ENCODE results near the gene ECE1.

DNA sequence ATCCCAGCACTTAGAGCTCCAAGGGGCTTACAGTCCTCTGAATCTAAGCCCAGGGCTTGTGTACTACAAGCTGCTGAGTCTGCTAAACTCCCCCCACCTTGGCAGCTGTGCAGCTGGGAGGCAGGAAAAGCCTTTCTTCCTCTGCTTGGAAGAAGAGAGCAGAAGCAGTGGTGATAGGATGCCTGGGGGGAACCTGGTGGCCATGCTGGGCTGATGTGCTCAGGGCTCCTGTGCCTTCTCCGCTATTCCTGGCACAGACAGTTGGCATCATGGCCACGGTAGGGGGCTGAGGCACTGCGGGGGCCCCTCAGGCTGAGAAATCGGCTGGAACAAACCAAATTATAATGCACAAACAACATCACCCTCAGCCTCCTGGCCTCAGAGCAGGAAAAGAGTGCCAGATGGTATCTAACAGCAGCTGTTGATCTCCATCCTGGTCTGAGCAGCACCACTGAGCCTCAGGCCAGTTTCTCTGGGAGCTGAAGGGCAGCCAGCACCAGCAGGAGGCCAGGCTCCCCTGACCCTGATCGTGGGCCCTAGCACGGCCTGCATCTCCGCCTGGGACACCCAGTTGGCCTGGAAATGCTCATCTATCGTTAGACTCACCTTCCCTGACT, 35.8 kb downstream of the ECE1 start:
- TF ChIP-seq, protein P1, sequence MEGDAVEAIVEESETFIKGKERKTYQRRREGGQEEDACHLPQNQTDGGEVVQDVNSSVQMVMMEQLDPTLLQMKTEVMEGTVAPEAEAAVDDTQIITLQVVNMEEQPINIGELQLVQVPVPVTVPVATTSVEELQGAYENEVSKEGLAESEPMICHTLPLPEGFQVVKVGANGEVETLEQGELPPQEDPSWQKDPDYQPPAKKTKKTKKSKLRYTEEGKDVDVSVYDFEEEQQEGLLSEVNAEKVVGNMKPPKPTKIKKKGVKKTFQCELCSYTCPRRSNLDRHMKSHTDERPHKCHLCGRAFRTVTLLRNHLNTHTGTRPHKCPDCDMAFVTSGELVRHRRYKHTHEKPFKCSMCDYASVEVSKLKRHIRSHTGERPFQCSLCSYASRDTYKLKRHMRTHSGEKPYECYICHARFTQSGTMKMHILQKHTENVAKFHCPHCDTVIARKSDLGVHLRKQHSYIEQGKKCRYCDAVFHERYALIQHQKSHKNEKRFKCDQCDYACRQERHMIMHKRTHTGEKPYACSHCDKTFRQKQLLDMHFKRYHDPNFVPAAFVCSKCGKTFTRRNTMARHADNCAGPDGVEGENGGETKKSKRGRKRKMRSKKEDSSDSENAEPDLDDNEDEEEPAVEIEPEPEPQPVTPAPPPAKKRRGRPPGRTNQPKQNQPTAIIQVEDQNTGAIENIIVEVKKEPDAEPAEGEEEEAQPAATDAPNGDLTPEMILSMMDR (IDR thresholded peaks at IDR 0.05), result no peak
- no peak for TF ChIP-seq POLR2AphosphoS5 (IDR thresholded peaks at IDR 0.05; ENCODE audit: low read depth, low read length)
- TF ChIP-seq, protein P2, sequence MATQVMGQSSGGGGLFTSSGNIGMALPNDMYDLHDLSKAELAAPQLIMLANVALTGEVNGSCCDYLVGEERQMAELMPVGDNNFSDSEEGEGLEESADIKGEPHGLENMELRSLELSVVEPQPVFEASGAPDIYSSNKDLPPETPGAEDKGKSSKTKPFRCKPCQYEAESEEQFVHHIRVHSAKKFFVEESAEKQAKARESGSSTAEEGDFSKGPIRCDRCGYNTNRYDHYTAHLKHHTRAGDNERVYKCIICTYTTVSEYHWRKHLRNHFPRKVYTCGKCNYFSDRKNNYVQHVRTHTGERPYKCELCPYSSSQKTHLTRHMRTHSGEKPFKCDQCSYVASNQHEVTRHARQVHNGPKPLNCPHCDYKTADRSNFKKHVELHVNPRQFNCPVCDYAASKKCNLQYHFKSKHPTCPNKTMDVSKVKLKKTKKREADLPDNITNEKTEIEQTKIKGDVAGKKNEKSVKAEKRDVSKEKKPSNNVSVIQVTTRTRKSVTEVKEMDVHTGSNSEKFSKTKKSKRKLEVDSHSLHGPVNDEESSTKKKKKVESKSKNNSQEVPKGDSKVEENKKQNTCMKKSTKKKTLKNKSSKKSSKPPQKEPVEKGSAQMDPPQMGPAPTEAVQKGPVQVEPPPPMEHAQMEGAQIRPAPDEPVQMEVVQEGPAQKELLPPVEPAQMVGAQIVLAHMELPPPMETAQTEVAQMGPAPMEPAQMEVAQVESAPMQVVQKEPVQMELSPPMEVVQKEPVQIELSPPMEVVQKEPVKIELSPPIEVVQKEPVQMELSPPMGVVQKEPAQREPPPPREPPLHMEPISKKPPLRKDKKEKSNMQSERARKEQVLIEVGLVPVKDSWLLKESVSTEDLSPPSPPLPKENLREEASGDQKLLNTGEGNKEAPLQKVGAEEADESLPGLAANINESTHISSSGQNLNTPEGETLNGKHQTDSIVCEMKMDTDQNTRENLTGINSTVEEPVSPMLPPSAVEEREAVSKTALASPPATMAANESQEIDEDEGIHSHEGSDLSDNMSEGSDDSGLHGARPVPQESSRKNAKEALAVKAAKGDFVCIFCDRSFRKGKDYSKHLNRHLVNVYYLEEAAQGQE (IDR thresholded peaks at IDR 0.05; ENCODE audit: insufficient read depth in 1 of 2, low read depth in 2 of 2, low read length in 1 of 2), result no peak
- TF ChIP-seq TCF7L2 (IDR thresholded peaks at IDR 0.05; ENCODE audit: low read depth, low read length), result 0 out of 2 replicates have a peak, but pooled peaks have one; percentile 18
